Heart left ventricle (tissue), 13 donors: ENCODE data around the gene CCDC136.

Experiments
- CTCF ChIP-seq, 12 donors: fragments of 200-600 bp; sonication (generic) in 4 of 12; IDR thresholded peaks; one replicate each; pipeline versions ENCODE4 v1.5.0 to v1.8.0; 2018 to 2022; ENCODE audit warnings: antibody characterized with exemption in 12 of 12, mild to moderate bottlenecking in 5 of 12
- POLR2A ChIP-seq, 2 donors: fragments of 450-650 bp; IDR thresholded peaks; one replicate each; pipeline ENCODE4 v1.6.1; 2017; ENCODE audit warnings: antibody characterized with exemption in 2 of 2, mild to moderate bottlenecking in 2 of 2, moderate library complexity in 2 of 2
- donor health status: ischemic (EF 13 %, LVEDD 7.1; RV severe dilation, severe dysfunction).
- donor health status: DM: no; HTN: yes; CAD: no.
- donor health status: DM: no; HTN: no; CAD: no.
- donor health status: ischemic (EF 25% LVEDD 6.9; RV normal size, moderate dysfunction).
- donor health status: ischemic (EF 25% LVEDD 5.7; RV mildly dilated, moderate dysfunction).
- donor health status: ischemic (EF 35%, LVEDD 5.7; RV mildly dilated, moderate dysfunction).
- donor health status: nonischemic (EF 11% LVEDD 7.7; RV severe dilation, severe dysfunction).
- donor health status: DM: yes; HTN: yes; CAD: no.
- donor health status: PGD.
- donor health status: ischemic (EF 29% LVEDD 5.4; RV normal size, mild dysfunction).
- donor health status: nonischemic (EF 23%, LVEDD 6.1; RV moderate dilation, normal function).

- TF ChIP-seq POLR2A (IDR thresholded peaks at IDR 0.05): no peak
- no peak for TF ChIP-seq CTCF (IDR thresholded peaks at IDR 0.05)
Measured at GRCh38 chr7:128800567-128800966, 8.8 kb downstream of the CCDC136 start.
